Dermis microvascular lymphatic vessel endothelial cell (primary cell): Measurements from ENCODE around the gene ZCWPW1. TPM values are rescaled to one million over a fixed set of nuclear protein-coding genes. Genes with fewer than 3 reads are reported as not detected.
"Not testable (repeated sequence)": the region's sequence is repeated elsewhere in the genome, so short reads cannot be mapped to it uniquely, and the experiment has no call there.

Source experiments
- DNase-seq, 2 donors: peaks; one replicate each; pipeline versions ENCODE4 v3.0.0 to v3.0.0-alpha.2; 2010; ENCODE audit warnings: low read depth in 2 of 2
- total RNA-seq: library from RNA; depleted of rRNA; stranded (reverse); fragments of >200 nt; gene quantifications from 2 replicates; pipeline ENCODE4 v1.2.1, GENCODE V29; 2014

ZCWPW1 gene
- total RNA-seq, 1 donor from 2014 or later: 0.77 TPM

GRCh38 chr7:100373870-100374598 is 54.5 kb downstream of the ZCWPW1 start:
- DNase-seq: not testable (repeated sequence)

DNA sequence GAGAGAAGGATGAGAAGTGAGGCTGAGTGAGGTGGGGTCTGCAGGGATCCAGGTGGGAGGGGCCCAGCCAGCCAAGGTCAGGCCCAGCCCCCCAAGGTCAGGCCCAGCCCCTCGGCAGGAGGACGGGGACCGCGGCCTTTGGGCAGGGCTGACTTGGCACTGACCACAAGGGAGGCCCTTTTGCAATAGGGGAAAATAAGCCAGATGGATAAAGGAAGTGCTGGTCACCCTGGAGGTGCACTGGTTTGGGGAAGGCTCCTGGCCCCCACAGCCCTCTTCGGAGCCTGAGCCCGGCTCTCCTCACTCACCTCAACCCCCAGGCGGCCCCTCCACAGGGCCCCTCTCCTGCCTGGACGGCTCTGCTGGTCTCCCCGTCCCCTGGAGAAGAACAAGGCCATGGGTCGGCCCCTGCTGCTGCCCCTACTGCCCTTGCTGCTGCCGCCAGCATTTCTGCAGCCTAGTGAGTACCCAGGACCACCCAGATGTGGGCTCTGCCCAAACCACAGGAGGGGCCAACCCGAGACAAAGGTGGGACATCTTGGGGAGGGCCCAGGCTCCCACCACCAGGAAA is 55.2 kb downstream of the ZCWPW1 start, which contains the start of gene PILRA:
Gene PILRA, plus strand, starts transcription at position 227 of the 571 bp plus-strand sequence. Its CDS starts 170 bp downstream, at position 397.
- no peak for DNase-seq

GRCh38 chr7:100372694-100373093 is 55.8 kb downstream of the ZCWPW1 start:
- no peak for DNase-seq

DNA sequence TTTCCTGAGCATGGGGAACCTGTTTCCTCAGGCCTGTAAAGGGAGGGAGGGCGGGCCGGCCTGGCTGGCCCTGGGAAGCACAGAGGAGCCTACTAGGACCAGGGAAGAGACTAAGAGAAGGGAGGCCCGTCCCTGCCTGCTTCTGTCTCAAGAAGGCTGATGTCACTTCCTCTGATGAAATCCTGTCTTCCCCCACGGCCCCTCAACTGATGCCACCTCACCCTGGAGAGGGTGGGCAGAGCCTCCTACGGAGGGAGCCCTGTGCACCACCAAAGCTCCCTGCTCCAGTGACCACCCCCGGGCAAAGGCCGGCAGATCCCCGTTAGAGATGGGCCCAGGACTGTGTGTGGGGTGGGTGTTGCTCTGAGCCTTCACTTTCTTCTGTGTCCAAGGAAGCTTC is 56.2 kb downstream of the ZCWPW1 start:
- no peak for DNase-seq

DNA sequence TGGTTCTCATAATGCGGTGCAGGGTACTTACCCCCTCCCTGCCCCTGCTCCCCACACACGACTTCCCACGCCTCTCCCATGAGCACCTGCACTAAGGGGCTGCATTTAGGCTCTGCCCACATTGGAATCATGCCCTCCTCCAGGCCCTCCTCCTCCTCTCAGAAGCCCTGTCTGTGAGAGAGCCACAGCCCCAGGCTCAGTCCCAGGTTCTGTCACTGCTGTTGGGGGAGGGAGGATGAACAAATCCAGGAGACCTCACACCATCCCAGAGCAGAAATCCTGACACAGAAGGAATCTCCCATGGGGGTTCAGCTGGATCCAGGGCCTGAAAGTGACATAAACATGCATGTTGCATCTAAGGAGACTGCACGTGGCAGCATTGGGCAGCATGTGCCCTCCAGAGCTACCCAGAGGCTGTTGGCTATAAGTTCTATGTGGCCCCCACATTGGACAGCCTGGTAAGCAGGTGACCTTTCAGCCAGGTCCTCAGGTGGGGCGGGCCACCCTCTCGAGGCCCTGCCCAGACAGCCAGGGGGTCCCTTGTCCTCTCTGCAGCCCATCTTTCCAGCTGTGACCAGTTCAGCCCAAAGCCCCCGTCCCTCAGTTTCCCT is 56.8 kb downstream of the ZCWPW1 start:
- no peak for DNase-seq

GRCh38 chr7:100370746-100371145 is 57.8 kb downstream of the ZCWPW1 start:
- no peak for DNase-seq

- DNase-seq: no peak
Observed at GRCh38 chr7:100370303-100370702, 58.2 kb downstream of the ZCWPW1 start.

- no peak for DNase-seq
Observed at GRCh38 chr7:100369105-100369504, 59.4 kb downstream of the ZCWPW1 start.

DNA sequence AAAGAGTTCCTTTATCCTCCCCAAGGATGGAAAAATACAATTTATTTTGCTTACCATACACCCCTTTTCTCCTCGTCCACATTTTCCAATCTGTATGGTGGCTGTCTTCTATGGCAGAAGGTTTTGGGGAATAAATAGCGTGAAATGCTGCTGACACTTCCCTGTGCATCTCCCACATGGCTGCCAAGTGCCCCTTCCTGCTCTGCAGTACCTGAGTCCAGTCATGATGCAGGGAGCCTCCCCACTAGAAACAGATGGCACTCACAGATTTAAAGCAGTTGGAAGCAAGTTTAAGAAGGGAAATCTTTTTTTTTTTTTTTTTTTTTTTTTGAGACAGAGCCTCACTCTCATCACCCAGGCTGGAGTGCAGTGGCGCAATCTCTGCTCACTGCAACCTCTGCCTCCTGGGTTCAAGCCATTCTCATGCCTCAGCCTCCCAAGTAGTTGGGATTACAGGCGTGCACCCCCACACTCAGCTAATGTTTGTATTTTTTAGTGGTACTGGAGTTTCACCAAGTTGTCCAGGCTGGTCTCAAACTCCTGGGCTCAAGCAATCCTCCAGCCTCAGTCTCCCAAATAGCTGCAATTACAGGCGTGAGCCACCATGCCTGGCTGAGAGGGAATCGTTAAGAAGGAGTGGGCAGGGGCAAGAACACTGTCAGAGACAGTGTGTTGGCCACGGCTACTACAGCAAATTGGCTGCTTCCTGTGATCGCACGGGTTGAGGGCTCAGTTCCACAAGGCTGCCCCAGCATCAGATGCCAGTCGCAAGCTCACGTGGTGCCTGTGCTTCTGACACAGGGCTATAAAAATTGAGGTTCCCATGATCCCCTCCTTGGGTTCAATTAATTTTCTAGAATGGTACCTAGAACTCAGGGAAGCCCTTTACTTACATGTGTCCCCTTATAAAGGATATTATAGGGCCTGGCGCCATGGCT is 60.6 kb downstream of the ZCWPW1 start:
- DNase-seq: no peak

DNA sequence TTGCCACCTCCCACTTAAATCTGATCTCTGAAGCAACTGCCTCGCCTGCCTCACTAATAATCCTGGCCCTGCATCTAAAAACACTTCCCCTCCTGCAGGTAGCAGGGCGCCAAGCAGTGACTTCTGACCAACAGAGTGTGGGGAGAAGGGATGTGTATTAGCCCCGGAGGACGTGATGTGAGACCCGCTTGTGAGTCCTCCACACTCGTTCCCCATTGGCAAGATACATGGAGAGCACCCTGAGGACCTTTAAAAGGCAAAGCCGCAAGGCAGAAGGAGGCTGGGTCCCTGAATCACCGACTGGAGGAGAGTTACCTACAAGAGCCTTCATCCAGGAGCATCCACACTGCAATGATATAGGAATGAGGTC is 61.3 kb downstream of the ZCWPW1 start:
- DNase-seq: no peak

- no peak for DNase-seq
Observed at GRCh38 chr7:100366411-100367250, 61.9 kb downstream of the ZCWPW1 start.

DNA sequence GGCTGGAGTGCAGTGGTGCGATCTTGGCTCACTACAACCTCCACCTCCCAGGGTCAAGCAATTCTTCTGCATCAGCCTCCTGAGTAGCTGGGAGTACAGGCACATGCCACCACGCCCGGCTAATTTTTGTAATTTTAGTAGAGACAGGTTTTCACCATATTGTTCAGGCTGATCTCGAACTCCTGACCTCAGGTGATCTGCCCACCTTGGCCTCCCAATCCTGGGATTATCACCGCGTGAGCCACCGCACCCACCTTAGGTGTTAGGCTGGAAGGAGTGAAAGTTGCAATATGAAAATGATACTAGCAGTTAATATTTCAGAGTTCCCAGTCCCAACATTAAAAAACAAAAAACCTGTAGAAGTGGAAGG is 62.5 kb downstream of the ZCWPW1 start:
- DNase-seq: not testable (repeated sequence)

- DNase-seq: no peak
Observed at GRCh38 chr7:100364480-100364879, 64.0 kb downstream of the ZCWPW1 start.

GRCh38 chr7:100363797-100364196 is 64.7 kb downstream of the ZCWPW1 start:
- not testable (repeated sequence) for DNase-seq

- DNase-seq: no peak
Observed at GRCh38 chr7:100363098-100363497, 65.4 kb downstream of the ZCWPW1 start.

DNA sequence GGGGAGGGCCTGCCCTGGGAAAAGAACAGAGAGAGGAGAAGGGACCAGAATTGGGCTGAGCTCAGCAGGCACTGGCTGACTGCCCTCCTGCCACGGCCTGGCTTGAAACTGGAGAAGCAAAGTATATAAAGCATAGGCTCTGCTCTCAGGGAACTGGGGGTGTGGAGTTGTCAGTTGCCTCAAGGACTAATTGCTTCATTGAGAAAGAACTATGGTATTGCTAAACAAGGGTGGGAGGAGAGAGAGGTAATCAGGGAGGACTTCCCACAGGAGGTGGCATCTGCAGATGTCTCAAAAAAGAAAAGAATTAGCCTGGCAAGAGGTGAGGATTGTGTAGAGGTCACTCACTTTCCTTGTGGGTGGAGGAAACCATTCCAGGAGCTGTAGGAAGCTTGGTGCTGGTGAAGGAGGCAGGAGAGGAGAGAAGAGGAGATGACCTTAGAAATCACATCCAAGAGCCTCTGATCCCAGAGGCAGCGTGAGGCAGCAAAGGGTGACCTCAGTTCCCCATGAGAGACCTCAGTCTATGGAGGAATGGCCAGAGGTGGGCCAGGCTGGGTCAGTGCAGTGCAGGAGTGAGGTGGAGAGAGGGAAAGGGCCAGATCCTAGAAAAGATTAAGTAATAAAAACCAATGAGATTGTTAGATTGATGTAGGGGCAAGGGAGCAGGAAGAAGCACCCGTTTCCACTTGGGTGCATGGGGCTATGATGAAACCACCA is 68.2 kb downstream of the ZCWPW1 start:
- no peak for DNase-seq

DNA sequence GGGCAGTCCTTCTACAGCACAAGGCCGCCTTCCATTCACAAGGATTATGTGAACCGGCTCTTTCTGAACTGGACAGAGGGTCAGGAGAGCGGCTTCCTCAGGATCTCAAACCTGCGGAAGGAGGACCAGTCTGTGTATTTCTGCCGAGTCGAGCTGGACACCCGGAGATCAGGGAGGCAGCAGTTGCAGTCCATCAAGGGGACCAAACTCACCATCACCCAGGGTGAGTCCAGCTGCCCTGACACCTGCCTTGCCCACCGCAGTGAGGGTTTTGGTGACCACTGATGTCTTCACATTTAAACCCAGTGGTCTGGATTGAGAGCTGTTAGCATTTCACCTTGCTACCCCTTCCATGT is 69.7 kb downstream of the ZCWPW1 start:
- no peak for DNase-seq

DNA sequence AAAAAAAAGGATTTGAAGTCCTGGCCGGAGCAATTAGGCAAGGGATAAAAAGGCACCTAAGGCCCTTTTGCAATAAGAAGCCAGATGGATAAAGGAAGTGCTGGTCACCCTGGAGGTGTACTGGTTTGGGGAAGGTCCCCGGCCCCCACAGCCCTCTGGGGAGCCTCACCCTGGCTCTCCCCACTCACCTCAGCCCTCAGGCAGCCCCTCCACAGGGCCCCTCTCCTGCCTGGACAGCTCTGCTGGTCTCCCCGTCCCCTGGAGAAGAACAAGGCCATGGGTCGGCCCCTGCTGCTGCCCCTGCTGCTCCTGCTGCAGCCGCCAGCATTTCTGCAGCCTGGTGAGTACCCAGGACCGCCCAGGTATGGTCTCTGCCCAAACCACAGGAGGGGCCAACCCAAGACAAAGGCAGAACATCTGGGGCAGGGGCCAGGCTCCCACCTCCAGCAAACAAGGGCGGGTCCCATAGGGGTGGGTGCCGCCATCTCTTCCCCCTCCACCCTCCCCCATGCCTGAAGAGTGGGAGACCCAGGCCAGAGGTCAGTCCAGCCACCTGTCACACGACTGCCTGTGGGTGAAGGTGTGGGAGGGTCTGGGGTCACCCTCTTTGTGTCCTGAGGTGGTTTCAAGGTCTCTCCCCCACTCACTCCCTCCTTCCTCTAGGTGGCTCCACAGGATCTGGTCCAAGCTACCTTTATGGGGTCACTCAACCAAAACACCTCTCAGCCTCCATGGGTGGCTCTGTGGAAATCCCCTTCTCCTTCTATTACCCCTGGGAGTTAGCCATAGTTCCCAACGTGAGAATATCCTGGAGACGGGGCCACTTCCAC is 70.3 kb downstream of the ZCWPW1 start, which contains the start of gene PILRB:
Gene PILRB, plus strand, starts transcription at position 91 of the 830 bp plus-strand sequence. Its CDS starts 186 bp downstream, at position 277.
- no peak for DNase-seq

DNA sequence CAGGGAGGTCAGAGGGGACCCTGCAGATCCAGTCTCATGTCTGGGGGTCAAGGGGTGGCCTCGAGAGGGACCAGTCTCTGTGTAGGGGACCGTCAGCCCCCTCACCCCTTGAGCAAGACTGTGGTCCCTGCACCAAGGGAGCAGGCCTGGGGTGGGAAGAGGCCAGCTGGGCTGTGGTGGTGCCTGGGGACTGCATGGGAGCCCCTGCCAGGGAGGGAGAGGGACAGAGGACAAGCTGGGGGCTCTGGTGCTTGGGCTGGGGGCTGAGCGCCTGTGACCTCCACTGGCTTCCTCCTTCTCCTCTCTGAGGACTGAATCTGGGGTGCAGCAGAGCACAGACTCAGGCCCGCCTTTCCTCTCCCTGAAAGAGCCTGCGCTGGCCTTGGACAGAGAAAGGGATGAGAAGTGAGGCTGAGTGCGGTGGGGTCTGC is 71.4 kb downstream of the ZCWPW1 start:
- DNase-seq: no peak
